Measurements from ENCODE around the gene AP1G2.

- TF ChIP-seq CTCF (IDR thresholded peaks at IDR 0.05) (no peak), POLR2A (IDR thresholded peaks at IDR 0.05) (no peak)
Measured at GRCh38 chr14:23572524-23572828, 4.9 kb upstream of the AP1G2 start.

Data from thyroid gland (tissue), 4 donors.